Stomach (tissue), 9 donors: ENCODE measurements around the gene NIM1K. TPM values are rescaled to one million over a fixed set of nuclear protein-coding genes. Genes with fewer than 3 reads are reported as not detected.
"Not testable (repeated sequence)": the region's sequence is repeated elsewhere in the genome, so short reads cannot be mapped to it uniquely, and the experiment has no call there.

Experiments
- DNase-seq, 2 donors: peaks; one replicate each; pipeline versions ENCODE4 v3.0.0 to v3.0.0-alpha.2; 2013 to 2019
- H3K27ac ChIP-seq, 5 donors: fragments of 200-600 bp in 4 of 5; sonication (generic) in 4 of 5; one replicate each; pipeline ENCODE4 v1.5.1; 2013 to 2019; ENCODE audit warnings: mild to moderate bottlenecking in 1 of 5, moderate library complexity in 1 of 5
- H3K27me3 ChIP-seq, 3 donors: fragments of 200-600 bp; sonication (generic); one replicate each; pipeline ENCODE4 v1.5.1; 2017 to 2019; ENCODE audit warnings: mixed run types in 1 of 3
- H3K36me3 ChIP-seq, 4 donors: fragments of 200-600 bp; sonication (generic); 1 replicate in 3 of 4; 2 replicates in 1 of 4; pipeline ENCODE4 v1.5.1; 2016 to 2019
- H3K4me1 ChIP-seq, 4 donors: fragments of 200-600 bp; sonication (generic); one replicate each; pipeline ENCODE4 v1.5.1; 2016 to 2019
- H3K4me3 ChIP-seq, 4 donors: fragments of 200-600 bp; sonication (generic) in 3 of 4; one replicate each; pipeline ENCODE4 v1.5.1; 2016 to 2019; ENCODE audit warnings: mild to moderate bottlenecking in 1 of 4
- H3K9me3 ChIP-seq, 4 donors: fragments of 200-600 bp; sonication (generic); one replicate each; pipeline ENCODE4 v1.5.1; 2016 to 2019
- CTCF ChIP-seq, 7 experiments: fragments of 450-650 bp in 4 of 7; fragments of 200-600 bp in 3 of 7; sonication (generic) in 3 of 7; IDR thresholded peaks; one replicate each; pipeline ENCODE4 v1.5.1; 2016 to 2019; ENCODE audit warnings: antibody characterized with exemption in 7 of 7, control low read depth in 2 of 7, mild to moderate bottlenecking in 1 of 7
- EP300 ChIP-seq: sonication (generic); formaldehyde crosslinking; IDR thresholded peaks from one replicate; pipeline ENCODE4 v1.6.1; 2017; ENCODE audit warnings: antibody characterized with exemption
- POLR2A ChIP-seq, 4 donors: fragments of 450-650 bp; IDR thresholded peaks; one replicate each; pipeline ENCODE4 v1.6.1; 2016; ENCODE audit warnings: antibody characterized with exemption in 4 of 4, control low read depth in 2 of 4, mild to moderate bottlenecking in 1 of 4, moderate library complexity in 1 of 4
- POLR2AphosphoS5 ChIP-seq, 3 donors: sonication (generic); formaldehyde crosslinking; IDR thresholded peaks; one replicate each; pipeline ENCODE4 v1.6.1; 2016; ENCODE audit warnings: antibody characterized with exemption in 3 of 3
- WGBS, 5 donors: extraction: QIAGEN DNeasy Blood & Tissue Kit in 3 of 5; methylation state at CpG; one replicate each; pipeline versions ENCODE4 v1.1.5 to v1.1.7; 2013 to 2018; 5-methylcytosine and 5-hydroxymethylcytosine counted together
- intact Hi-C: fragments of 100-400 bp; cut with DNase I; formaldehyde crosslinking; loops from one replicate; pipeline ENCODE4 v1.15.1; 2023; ENCODE audit warnings: low total_unique reads
- polyA plus RNA-seq, 3 donors: library from polyadenylated mRNA; stranded (reverse); fragments of 200-250 nt; gene quantifications; one replicate each; pipeline ENCODE4 v1.2.3, GENCODE V29; 2013
- small RNA-seq, 4 donors: library from RNA; depleted of rRNA; stranded (forward); fragments of <200 nt; gene quantifications; one replicate each; pipeline ENCODE3, GENCODE V24; 2016
- total RNA-seq, 5 donors: library from RNA; depleted of rRNA; stranded (reverse); fragments of >200 nt; gene quantifications; one replicate each; pipeline versions ENCODE4 v1.1.0 to v1.2.3, GENCODE V29; 2014 to 2016
- donor health status: healthy with polysubstance abuse.
- donor health status: Bipolar disorder and iron deficiency.
- donor health status: healthy.

NIM1K gene
- total and polyA plus RNA-seq, 8 donors, result 0.43 to 3.5 (median 0.74) TPM; not detected in 2

GRCh38 chr5:43315682-43316081, 123.7 kb downstream of the NIM1K start:
- Histone ChIP-seq H3K9me3 (no peaks in the 10 kb centered on the region), H3K36me3 (no peaks in the 10 kb centered on the region), H3K27ac (no peak overlapping the region), H3K4me3 (no peak overlapping the region), H3K4me1 (peaks cover 12 to 29% (median 25%) of the 10 kb centered on the region in 4 donors), H3K27me3 (no peaks in the 10 kb centered on the region)
- TF ChIP-seq POLR2AphosphoS5 (IDR thresholded peaks at IDR 0.05), result no peak
- TF ChIP-seq EP300, result no peak
- TF ChIP-seq CTCF (IDR thresholded peaks at IDR 0.05), result no peak
- TF ChIP-seq POLR2A (IDR thresholded peaks at IDR 0.05), result no peak
- 83 to 94% (median 87%) methylated on average over 3 of the region's 3 CpGs for WGBS, 5 donors
- intact Hi-C loops, result no loop called here
- DNase-seq, result no peak

- no peaks in the 10 kb centered on the region for H3K27me3 ChIP-seq
- intact Hi-C loops, result no loop called here
- H3K27ac ChIP-seq, result no peak overlapping the region
- H3K4me1 ChIP-seq, result peaks cover 11 to 21% (median 19%) of the 10 kb centered on the region in 4 donors
- DNase-seq, result no peak
- no peaks in the 10 kb centered on the region for H3K9me3 ChIP-seq
- H3K36me3 ChIP-seq, result no peaks in the 10 kb centered on the region
- WGBS, 5 donors, result 65 to 89% (median 79%) methylated on average over 5 of the region's 5 CpGs
- no peak overlapping the region for H3K4me3 ChIP-seq
- TF ChIP-seq POLR2AphosphoS5 (IDR thresholded peaks at IDR 0.05) (no peak), POLR2A (IDR thresholded peaks at IDR 0.05) (no peak), CTCF (IDR thresholded peaks at IDR 0.05) (no peak), EP300 (no peak)
Observed at GRCh38 chr5:43316421-43316820, 124.4 kb downstream of the NIM1K start.

- Histone ChIP-seq H3K27ac (no peak overlapping the region), H3K4me3 (no peak overlapping the region), H3K27me3 (no peaks in the 10 kb centered on the region), H3K9me3 (no peaks in the 10 kb centered on the region), H3K36me3 (no peaks in the 10 kb centered on the region), H3K4me1 (no peaks in the 10 kb centered on the region)
- no peak for DNase-seq
- intact Hi-C loops, result no loop called here
- 68 to 88% (median 86%) methylated on average over 4 of the region's 4 CpGs for WGBS, 5 donors
- TF ChIP-seq CTCF (IDR thresholded peaks at IDR 0.05), result no peak
- TF ChIP-seq EP300, result no peak
- no peak for TF ChIP-seq POLR2AphosphoS5 (IDR thresholded peaks at IDR 0.05)
- TF ChIP-seq POLR2A (IDR thresholded peaks at IDR 0.05), result no peak
Observed at GRCh38 chr5:43320846-43321245, 128.8 kb downstream of the NIM1K start.

- DNase-seq, H3K27ac ChIP-seq, H3K9me3 ChIP-seq, H3K4me1 ChIP-seq, H3K4me3 ChIP-seq, H3K27me3 ChIP-seq, intact Hi-C loops, H3K36me3 ChIP-seq: not testable (repeated sequence)
- 60 to 90% (median 72%) methylated on average over 3 of the region's 3 CpGs for WGBS, 5 donors
Observed at GRCh38 chr5:43323488-43323887, 131.5 kb downstream of the NIM1K start.

GRCh38 chr5:43325624-43326023, 133.6 kb downstream of the NIM1K start:
- intact Hi-C loops, H3K9me3 ChIP-seq, H3K4me3 ChIP-seq, H3K27ac ChIP-seq, H3K27me3 ChIP-seq, H3K36me3 ChIP-seq, H3K4me1 ChIP-seq, DNase-seq: not testable (repeated sequence)

Small RNA genes lying within 50 kb of the gene (small RNA-seq; reads per million reads assigned to genes)
- gene AC106800.4, result 0 reads per million in 4 donors

Other genes starting within 250 kb of the NIM1K start
- 1 to 10 TPM in 4 of 5 donors, not detected in 1; 1.2 to 7.5 (median 2.8) TPM for gene ANXA2R, start 151.9 kb upstream of the NIM1K start, total RNA-seq
- 1 to 10 TPM in 1 of 3 donors, under 1 TPM in 2; 0.76 to 2.2 (median 0.87) TPM for gene ANXA2R, start 151.9 kb upstream of the NIM1K start, polyA plus RNA-seq
- gene ZNF131, start 71.3 kb upstream of the NIM1K start, total RNA-seq, result 10 to 100 TPM; 20.0 to 57.1 (median 39.3) TPM
- 10 to 100 TPM; 16.8 to 24.6 (median 22.8) TPM for gene ZNF131, start 71.3 kb upstream of the NIM1K start, polyA plus RNA-seq
- gene HMGCS1, start 121.2 kb downstream of the NIM1K start, total RNA-seq, result 10 to 100 TPM in 4 of 5 donors, 1 to 10 TPM in 1; 2.9 to 97.9 (median 46.0) TPM
- 10 to 100 TPM; 38.2 to 87.5 (median 46.6) TPM for gene HMGCS1, start 121.2 kb downstream of the NIM1K start, polyA plus RNA-seq
- 10 to 100 TPM in 1 of 5 donors, 1 to 10 TPM in 2, under 1 TPM in 1, not detected in 1; 0.45 to 23.3 (median 7.4) TPM for gene CCL28, start 220.2 kb downstream of the NIM1K start, total RNA-seq
- 10 to 100 TPM in 1 of 3 donors, 1 to 10 TPM in 2; 7.1 to 11.0 (median 8.9) TPM for gene CCL28, start 220.2 kb downstream of the NIM1K start, polyA plus RNA-seq